Lung (tissue), 12 donors: ENCODE measurements around the gene KDM7A. TPM values are rescaled to one million over a fixed set of nuclear protein-coding genes. Genes with fewer than 3 reads are reported as not detected.

Source experiments
- ATAC-seq: fragments of 200-7000 bp; cut with Tn5 transposase; one replicate; pipeline ENCODE4 v1.9.1; 2020; ENCODE audit warnings: moderate number of reproducible peaks; ENCODE audit not compliant: insufficient read depth, low FRiP score
- DNase-seq, 3 donors: peaks; one replicate each; pipeline ENCODE4 v3.0.0-alpha.2; 2013 to 2017
- H3K27ac ChIP-seq, 2 donors: one replicate each; pipeline ENCODE4 v1.5.1; 2013; ENCODE audit warnings: mild to moderate bottlenecking in 2 of 2, moderate library complexity in 2 of 2, control low read depth in 1 of 2, inconsistent platforms in 1 of 2, low read depth in 1 of 2, low read length in 1 of 2
- H3K27me3 ChIP-seq, 3 donors: one replicate each; pipeline ENCODE4 v1.5.1; 2013; ENCODE audit warnings: low read length in 2 of 3; ENCODE audit not compliant: control insufficient read depth in 3 of 3, insufficient read depth in 3 of 3
- H3K36me3 ChIP-seq, 4 donors: one replicate each; pipeline ENCODE4 v1.5.1; 2013; ENCODE audit warnings: low read length in 4 of 4, mild to moderate bottlenecking in 1 of 4, moderate library complexity in 1 of 4; ENCODE audit not compliant: control insufficient read depth in 4 of 4, insufficient read depth in 4 of 4
- H3K4me1 ChIP-seq, 5 donors: one replicate each; pipeline ENCODE4 v1.5.1; 2013; ENCODE audit warnings: low read length in 5 of 5, mild to moderate bottlenecking in 2 of 5, moderate library complexity in 1 of 5; ENCODE audit not compliant: control insufficient read depth in 5 of 5, insufficient read depth in 5 of 5
- H3K4me3 ChIP-seq: one replicate; pipeline ENCODE4 v1.5.1; 2013; ENCODE audit warnings: mild to moderate bottlenecking, control low read depth, moderate library complexity
- H3K9ac ChIP-seq, 2 donors: one replicate each; pipeline ENCODE4 v1.5.1; 2013; ENCODE audit warnings: low read length in 2 of 2, control low read depth in 1 of 2; ENCODE audit not compliant: insufficient read depth in 1 of 2
- H3K9me3 ChIP-seq, 4 donors: one replicate each; pipeline ENCODE4 v1.5.1; 2013; ENCODE audit warnings: low read length in 3 of 4, mild to moderate bottlenecking in 1 of 4, moderate library complexity in 1 of 4; ENCODE audit not compliant: control insufficient read depth in 4 of 4, insufficient read depth in 3 of 4
- CTCF ChIP-seq: IDR thresholded peaks from 2 replicates; pipeline ENCODE4 v1.5.1; 2012; ENCODE audit warnings: mild to moderate bottlenecking; ENCODE audit errors: control extremely low read depth, extremely low read depth
- WGBS, 2 donors: extraction: QIAGEN DNeasy Blood & Tissue Kit; methylation state at CpG; one replicate each; pipeline ENCODE4 v1.1.7; 2013; 5-methylcytosine and 5-hydroxymethylcytosine counted together
- polyA plus RNA-seq, 2 donors: library from polyadenylated mRNA; stranded (reverse); fragments of 200-250 nt; gene quantifications; one replicate each; pipeline ENCODE4 v1.2.1, GENCODE V29; 2013
- total RNA-seq, 2 donors: library from RNA; depleted of rRNA in 1 of 2; stranded (reverse); fragments of >200 nt in 1 of 2; gene quantifications; one replicate each; pipeline ENCODE4 v1.2.1, GENCODE V29; 2014 to 2021
- donor health status: control.
- donor health status: control.
- donor health status: Bipolar disorder and iron deficiency.
- donor health status: healthy.
- donor health status: DM: yes; HTN: yes; CAD: no.

KDM7A gene
- total and polyA plus RNA-seq, 4 donors = 3.1 to 30.7 (median 11.6) TPM

- peaks cover 0 to 7% (median 0%) of the 10 kb centered on the region in 5 donors for H3K4me1 ChIP-seq
- no peaks in the 10 kb centered on the region for H3K9me3 ChIP-seq
- H3K36me3 ChIP-seq = no peaks in the 10 kb centered on the region
- no peak for ATAC-seq
- TF ChIP-seq CTCF = no peak
- 69 to 82% methylated on average over 3 of the region's 3 CpGs for WGBS, 2 donors
- H3K27me3 ChIP-seq = no peaks in the 10 kb centered on the region
- no peak for DNase-seq
- no peak overlapping the region for H3K4me3 ChIP-seq
- peak overlapping the region in 1 of 2 donors; percentile 59 for H3K27ac ChIP-seq
- no peak overlapping the region for H3K9ac ChIP-seq
Measured at GRCh38 chr7:140213684-140214074, 36.9 kb upstream of the KDM7A start.

- Histone ChIP-seq H3K4me1 (peaks cover 0 to 7% (median 0%) of the 10 kb centered on the region in 5 donors), H3K36me3 (no peaks in the 10 kb centered on the region), H3K27me3 (peaks cover 0 to 2% (median 0%) of the 10 kb centered on the region in 3 donors), H3K4me3 (no peak overlapping the region), H3K9ac (no peak overlapping the region), H3K9me3 (no peaks in the 10 kb centered on the region), H3K27ac (no peak overlapping the region)
- DNase-seq (no peak), ATAC-seq (no peak)
- WGBS, 2 donors = 80 to 86% methylated on average over 10 of the region's 10 CpGs
- no peak for TF ChIP-seq CTCF
Measured at GRCh38 chr7:140212100-140212881, 35.5 kb upstream of the KDM7A start.

- WGBS, 2 donors = 95 to 97% methylated on average over 4 of the region's 4 CpGs
- DNase-seq = no peak
- Histone ChIP-seq H3K4me3 (no peak overlapping the region), H3K9me3 (no peaks in the 10 kb centered on the region), H3K36me3 (no peaks in the 10 kb centered on the region), H3K27me3 (peaks cover 0 to 2% (median 0%) of the 10 kb centered on the region in 3 donors), H3K27ac (no peak overlapping the region), H3K9ac (no peak overlapping the region), H3K4me1 (peaks cover 0 to 7% (median 0%) of the 10 kb centered on the region in 5 donors)
- TF ChIP-seq CTCF = no peak
- no peak for ATAC-seq
Measured at GRCh38 chr7:140211698-140212097, 34.9 kb upstream of the KDM7A start.
